Psoas muscle (tissue), 8 donors: ENCODE results near the gene ADGRD1. TPM values are rescaled to one million over a fixed set of nuclear protein-coding genes. Genes with fewer than 3 reads are reported as not detected.
A peak's percentile ranks its signal among the peaks of the same experiment; 100 is the strongest.

Experiments
- ATAC-seq, 4 donors: fragments of 200-7000 bp; cut with Tn5 transposase; one replicate each; pipeline ENCODE4 v1.9.1; 2020; ENCODE audit warnings: moderate library complexity in 3 of 4, mild to moderate bottlenecking in 2 of 4
- DNase-seq, 2 donors: peaks; one replicate each; pipeline ENCODE4 v3.0.0-alpha.2; 2020
- H3K27ac ChIP-seq: fragments of 200-600 bp; one replicate; pipeline ENCODE4 v1.8.0; 2022
- H3K27me3 ChIP-seq, 3 donors: fragments of 200-600 bp in 1 of 3; one replicate each; pipeline versions ENCODE4 v1.6.1 to v1.8.0; 2013 to 2022; ENCODE audit warnings: low read length in 2 of 3, mild to moderate bottlenecking in 2 of 3, moderate library complexity in 1 of 3; ENCODE audit not compliant: insufficient read depth in 3 of 3
- H3K36me3 ChIP-seq, 2 donors: fragments of 200-600 bp in 1 of 2; one replicate each; pipeline versions ENCODE4 v1.6.1 to v1.8.0; 2013 to 2022; ENCODE audit warnings: low read depth in 1 of 2, mild to moderate bottlenecking in 1 of 2, moderate library complexity in 1 of 2; ENCODE audit not compliant: insufficient read depth in 1 of 2
- H3K4me1 ChIP-seq: fragments of 200-600 bp; one replicate; pipeline ENCODE4 v1.8.0; 2022
- H3K4me3 ChIP-seq: fragments of 200-600 bp; one replicate; pipeline ENCODE4 v1.8.0; 2022; ENCODE audit warnings: mild to moderate bottlenecking
- H3K9me3 ChIP-seq: fragments of 200-600 bp; one replicate; pipeline ENCODE4 v1.8.0; 2022
- WGBS, 3 donors: extraction: QIAGEN DNeasy Blood & Tissue Kit; methylation state at CpG; one replicate each; pipeline versions ENCODE4 v1.1.6 to v1.1.7; 2013; 5-methylcytosine and 5-hydroxymethylcytosine counted together
- intact Hi-C, 2 donors: fragments of 100-400 bp; cut with DNase I; formaldehyde crosslinking; loops; one replicate each; pipeline versions ENCODE4 v1.11.0 to v1.14.2; 2022
- polyA plus RNA-seq, 3 donors: library from polyadenylated mRNA; stranded (reverse); fragments of 200-250 nt; gene quantifications; one replicate each; pipeline ENCODE4 v1.2.3, GENCODE V29; 2013
- total RNA-seq, 4 donors: library from RNA; stranded (reverse); fragmentation: NEBNext Ultra II Directional in 2 of 4; extraction: Animal tissue kit (Norgen Biotek cat#: 25700) in 2 of 4; gene quantifications; one replicate each; pipeline versions ENCODE4 v1.2.1 to v1.2.4, GENCODE V29; 2021 to 2023
- TF ChIP-seq, protein P1 (sequence below): fragments of 200-600 bp; IDR thresholded peaks from one replicate; pipeline ENCODE4 v1.8.0; 2022; ENCODE audit warnings: antibody characterized with exemption
- donor health status: healthy with polysubstance abuse.
- donor health status: DM: no; HTN: no; CAD: no; lungs with moderate emphysema.
- donor health status: Bipolar disorder and iron deficiency.
- donor health status: healthy.
- donor health status: DM: yes; HTN: yes; CAD: no.
- donor health status: DM: no; HTN: no; CAD: no.
- donor health status: DM: no; HTN: no; CAD: no.
- donor health status: DM: yes; HTN: yes; CAD: no.

The ADGRD1 gene
- total and polyA plus RNA-seq, 7 donors: 2.1 to 11.6 (median 3.6) TPM

DNA sequence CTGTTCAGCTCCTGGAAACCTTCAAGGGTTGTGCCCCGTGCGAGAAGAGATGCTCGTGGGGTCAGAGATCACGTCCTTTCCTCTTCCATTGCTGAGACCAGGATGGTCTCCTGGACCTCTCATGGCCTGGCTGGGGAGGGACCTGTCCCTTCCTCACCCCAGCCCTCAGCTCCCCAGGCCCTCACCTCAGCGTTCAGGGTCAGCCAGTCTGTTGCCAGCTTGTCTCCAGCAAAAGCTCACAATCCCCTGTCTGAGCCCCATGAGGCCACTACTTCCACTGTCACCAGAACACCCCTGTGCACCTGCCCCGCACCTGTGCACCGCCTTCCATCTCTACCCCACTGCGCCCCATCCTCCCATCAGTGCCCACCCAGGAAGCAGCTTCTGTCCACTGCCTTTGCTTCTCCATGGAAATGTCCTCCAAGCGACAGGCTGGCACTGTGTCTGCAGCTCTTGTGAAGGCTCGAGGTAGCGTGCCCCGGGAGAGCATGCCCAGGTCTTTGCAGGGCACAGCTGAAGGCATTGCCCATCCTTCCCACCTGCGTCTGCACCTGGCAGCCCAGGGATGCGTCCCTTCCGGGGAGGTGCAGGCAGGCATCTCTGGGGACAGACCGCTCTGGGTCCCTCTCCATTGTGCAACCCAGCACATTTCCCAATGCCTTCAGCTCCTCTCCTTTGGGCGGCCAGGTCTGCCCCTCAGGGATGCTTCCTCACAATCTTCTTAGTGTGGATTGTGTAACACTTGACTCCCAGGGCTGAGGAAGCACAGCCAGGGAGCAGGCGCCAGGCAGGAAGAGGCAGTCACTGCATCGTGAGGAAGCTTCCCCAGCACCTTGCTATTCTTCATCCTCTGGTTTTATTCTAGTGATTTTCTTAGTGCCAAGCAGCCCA is 179.6 kb downstream of the ADGRD1 start:
- Histone ChIP-seq H3K9me3 (no peaks in the 10 kb centered on the region), H3K4me3 (no peak overlapping the region), H3K4me1 (no peaks in the 10 kb centered on the region), H3K27ac (no peak overlapping the region), H3K27me3 (no peaks in the 10 kb centered on the region), H3K36me3 (no peaks in the 10 kb centered on the region)
- TF ChIP-seq, protein P1, sequence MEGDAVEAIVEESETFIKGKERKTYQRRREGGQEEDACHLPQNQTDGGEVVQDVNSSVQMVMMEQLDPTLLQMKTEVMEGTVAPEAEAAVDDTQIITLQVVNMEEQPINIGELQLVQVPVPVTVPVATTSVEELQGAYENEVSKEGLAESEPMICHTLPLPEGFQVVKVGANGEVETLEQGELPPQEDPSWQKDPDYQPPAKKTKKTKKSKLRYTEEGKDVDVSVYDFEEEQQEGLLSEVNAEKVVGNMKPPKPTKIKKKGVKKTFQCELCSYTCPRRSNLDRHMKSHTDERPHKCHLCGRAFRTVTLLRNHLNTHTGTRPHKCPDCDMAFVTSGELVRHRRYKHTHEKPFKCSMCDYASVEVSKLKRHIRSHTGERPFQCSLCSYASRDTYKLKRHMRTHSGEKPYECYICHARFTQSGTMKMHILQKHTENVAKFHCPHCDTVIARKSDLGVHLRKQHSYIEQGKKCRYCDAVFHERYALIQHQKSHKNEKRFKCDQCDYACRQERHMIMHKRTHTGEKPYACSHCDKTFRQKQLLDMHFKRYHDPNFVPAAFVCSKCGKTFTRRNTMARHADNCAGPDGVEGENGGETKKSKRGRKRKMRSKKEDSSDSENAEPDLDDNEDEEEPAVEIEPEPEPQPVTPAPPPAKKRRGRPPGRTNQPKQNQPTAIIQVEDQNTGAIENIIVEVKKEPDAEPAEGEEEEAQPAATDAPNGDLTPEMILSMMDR: no peak
- ATAC-seq: peak in 2 of 4 donors; percentile 21 to 69
- intact Hi-C loops: loop anchor here in 1 of 2 donors (2.0 kb wide), 1 partner anchor 216 kb away; no protein-coding TSS in a partner anchor
- 73 to 82% (median 80%) methylated on average over 19 of the region's 19 CpGs for WGBS, 3 donors
- peak; percentile 64 to 81 for DNase-seq

DNA sequence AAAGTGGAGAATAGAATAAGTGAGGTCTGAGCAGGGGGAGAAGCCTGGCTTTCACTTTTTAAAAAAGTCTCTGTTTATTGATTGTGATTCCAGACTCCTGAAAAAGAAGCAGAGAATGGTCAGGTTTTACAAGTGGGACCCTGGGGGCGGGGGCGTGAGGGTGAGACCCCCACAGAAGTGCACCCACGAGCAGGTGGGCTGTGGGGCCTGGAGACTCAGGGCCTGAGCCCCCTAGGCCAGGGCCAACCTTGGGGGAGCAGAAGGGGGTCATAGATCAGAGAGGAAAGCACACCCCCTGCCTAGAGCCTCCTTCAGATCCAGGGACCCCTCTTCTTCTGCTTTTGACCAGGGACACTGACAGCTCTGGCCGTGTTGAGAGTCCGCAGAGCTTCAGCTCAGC is 180.3 kb downstream of the ADGRD1 start:
- intact Hi-C loops: loop anchor here in 1 of 2 donors (2.0 kb wide), 1 partner anchor 217 kb away; no protein-coding TSS in a partner anchor
- no peaks in the 10 kb centered on the region for H3K36me3 ChIP-seq
- whole genome bisulfite sequencing, 3 donors: 67 to 78% (median 72%) methylated on average over 5 of the region's 5 CpGs
- no peaks in the 10 kb centered on the region for H3K27me3 ChIP-seq
- no peaks in the 10 kb centered on the region for H3K9me3 ChIP-seq
- H3K4me3 ChIP-seq: no peak overlapping the region
- TF ChIP-seq, protein P1: no peak
- DNase-seq: no peak
- no peaks in the 10 kb centered on the region for H3K4me1 ChIP-seq
- ATAC-seq: no peak
- H3K27ac ChIP-seq: no peak overlapping the region

DNA sequence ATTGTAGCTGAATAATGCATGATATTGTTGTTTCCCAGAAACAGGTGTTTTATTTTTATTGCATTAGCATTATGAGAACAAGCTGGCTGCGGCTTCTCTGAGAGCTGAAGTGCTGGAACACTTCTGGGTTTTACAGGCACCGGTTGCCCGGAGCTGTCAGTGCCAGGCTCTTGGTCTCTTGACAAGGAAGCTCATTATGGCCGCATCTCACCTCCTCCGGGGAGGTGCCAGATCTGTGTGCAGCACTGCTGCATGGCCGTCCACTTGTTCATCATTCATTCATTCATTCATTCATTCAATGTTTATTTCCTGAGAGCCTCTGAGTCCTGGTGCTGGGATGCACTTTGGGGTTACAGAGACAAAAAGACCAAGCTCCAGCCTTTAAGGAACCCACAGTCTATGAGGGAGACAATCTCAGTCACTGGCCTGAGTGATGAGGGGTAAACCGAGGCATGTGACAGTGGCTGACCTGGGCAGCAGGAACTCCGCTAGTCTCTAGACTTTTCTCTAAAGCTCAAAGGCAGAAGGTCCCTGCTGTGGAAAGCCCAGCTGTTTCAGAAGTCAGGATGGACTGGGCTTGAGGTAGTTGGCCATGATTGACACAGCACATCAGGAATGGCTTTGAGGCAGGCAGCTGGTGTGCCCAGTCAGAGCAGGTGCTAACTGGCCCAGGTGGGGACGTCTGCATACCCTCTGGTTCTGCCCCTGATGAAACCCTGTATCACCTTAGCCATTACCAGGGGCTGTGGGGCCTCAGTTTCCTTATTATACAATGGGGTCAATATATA is 181.0 kb downstream of the ADGRD1 start:
- TF ChIP-seq, protein P1: no peak
- intact Hi-C loops: no loop called here
- no peak overlapping the region for H3K27ac ChIP-seq
- WGBS, 3 donors: 53 to 64% (median 55%) methylated on average over 9 of the region's 9 CpGs
- DNase-seq (no peak), ATAC-seq (no peak)
- no peaks in the 10 kb centered on the region for H3K36me3 ChIP-seq
- no peaks in the 10 kb centered on the region for H3K4me1 ChIP-seq
- H3K9me3 ChIP-seq: no peaks in the 10 kb centered on the region
- H3K4me3 ChIP-seq: no peak overlapping the region
- H3K27me3 ChIP-seq: no peaks in the 10 kb centered on the region

DNA sequence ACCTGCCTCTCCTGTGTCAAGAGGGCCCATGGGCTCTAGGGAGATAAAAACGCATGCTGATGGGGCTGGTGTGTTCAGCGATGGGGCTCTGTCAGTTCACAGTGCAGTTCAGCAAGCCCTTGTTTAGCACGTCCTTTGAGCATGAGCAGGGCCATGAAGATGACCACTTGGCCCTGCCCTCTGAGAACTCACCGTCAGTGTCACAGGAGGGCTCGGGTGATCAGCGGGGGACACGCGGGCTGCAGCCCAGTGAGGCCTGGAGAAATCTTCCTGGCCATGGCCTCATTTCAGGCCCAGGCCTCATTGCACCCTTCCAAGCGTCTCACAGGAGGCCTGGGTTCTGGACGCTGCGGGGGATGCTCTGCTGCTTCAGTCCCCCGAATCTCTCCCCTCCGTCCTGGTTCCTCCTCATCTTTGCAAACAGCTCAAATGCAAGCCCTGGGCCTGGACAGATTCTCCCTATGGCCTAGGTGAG is 181.6 kb downstream of the ADGRD1 start:
- TF ChIP-seq, protein P1: no peak
- no peaks in the 10 kb centered on the region for H3K9me3 ChIP-seq
- WGBS, 3 donors: 87 to 91% (median 90%) methylated on average over 13 of the region's 13 CpGs
- intact Hi-C loops: no loop called here
- no peak for DNase-seq
- no peaks in the 10 kb centered on the region for H3K36me3 ChIP-seq
- no peaks in the 10 kb centered on the region for H3K4me1 ChIP-seq
- no peak overlapping the region for H3K27ac ChIP-seq
- ATAC-seq: no peak
- H3K27me3 ChIP-seq: no peaks in the 10 kb centered on the region
- no peak overlapping the region for H3K4me3 ChIP-seq
